Measurements from ENCODE around the gene WBP1L.

- peak; percentile 76 to 92 (median 81) for TF ChIP-seq CTCF (IDR thresholded peaks at IDR 0.05)
- no peak for TF ChIP-seq POLR2A (IDR thresholded peaks at IDR 0.05)
- no peak for TF ChIP-seq EP300 (IDR thresholded peaks at IDR 0.05)
Measured at GRCh38 chr10:102835007-102835482, 91.3 kb downstream of the WBP1L start.

All from tibial nerve (tissue), 4 donors.